T-helper 1 cell treated with Interleukin-12 subunit alpha and Interleukin-12 subunit beta and Interleukin-4 antibody, amounts not matched to agents 30 μg/mL and 1 μg/mL, for 36 hours (primary cell): ENCODE measurements around the gene CHRM1.

Source experiments
- H3K27ac Mint-ChIP-seq: one replicate; pipeline ENCODE4 v1.8.0; 2021; ENCODE audit warnings: mild to moderate bottlenecking, mixed read lengths
- H3K27me3 Mint-ChIP-seq: one replicate; pipeline ENCODE4 v1.8.0; 2021; ENCODE audit warnings: low read depth, mixed read lengths
- H3K36me3 Mint-ChIP-seq: one replicate; pipeline ENCODE4 v1.8.0; 2021; ENCODE audit warnings: low read depth, mixed read lengths
- H3K4me1 Mint-ChIP-seq: one replicate; pipeline ENCODE4 v1.8.0; 2021; ENCODE audit warnings: low read depth, mixed read lengths
- H3K4me3 Mint-ChIP-seq: one replicate; pipeline ENCODE4 v1.8.0; 2021; ENCODE audit warnings: mild to moderate bottlenecking, moderate library complexity, mixed read lengths
- H3K9me3 Mint-ChIP-seq: one replicate; pipeline ENCODE4 v1.8.0; 2021; ENCODE audit warnings: mixed read lengths

The CHRM1 gene

GRCh38 chr11:62919898-62920640, 1.1 kb downstream of the CHRM1 start:
- Mint-ChIP-seq H3K27ac (no peak overlapping the region), H3K36me3 (peaks cover 2% of the 10 kb centered on the region), H3K9me3 (no peaks in the 10 kb centered on the region), H3K4me1 (peaks cover 6% of the 10 kb centered on the region), H3K27me3 (peaks cover 52% of the 10 kb centered on the region), H3K4me3 (no peak overlapping the region)

- Mint-ChIP-seq H3K9me3 (no peaks in the 10 kb centered on the region), H3K4me3 (no peak overlapping the region), H3K27ac (no peak overlapping the region), H3K27me3 (peaks cover 48% of the 10 kb centered on the region), H3K36me3 (peaks cover 2% of the 10 kb centered on the region), H3K4me1 (peaks cover 6% of the 10 kb centered on the region)
These were observed 1.7 kb downstream of the CHRM1 start for GRCh38 chr11:62919476-62919875.

GRCh38 chr11:62918531-62918930, 2.6 kb downstream of the CHRM1 start:
- Mint-ChIP-seq H3K27ac (no peak overlapping the region), H3K27me3 (peaks cover 38% of the 10 kb centered on the region), H3K36me3 (peaks cover 2% of the 10 kb centered on the region), H3K4me1 (peaks cover 3% of the 10 kb centered on the region), H3K4me3 (no peak overlapping the region), H3K9me3 (no peaks in the 10 kb centered on the region)

- H3K27ac Mint-ChIP-seq: no peak overlapping the region
- H3K4me1 Mint-ChIP-seq: peaks cover 1% of the 10 kb centered on the region
- no peaks in the 10 kb centered on the region for H3K9me3 Mint-ChIP-seq
- H3K36me3 Mint-ChIP-seq: peaks cover 2% of the 10 kb centered on the region
- H3K4me3 Mint-ChIP-seq: no peak overlapping the region
- peaks cover 33% of the 10 kb centered on the region for H3K27me3 Mint-ChIP-seq
These were observed 3.2 kb downstream of the CHRM1 start for GRCh38 chr11:62917906-62918502.

DNA sequence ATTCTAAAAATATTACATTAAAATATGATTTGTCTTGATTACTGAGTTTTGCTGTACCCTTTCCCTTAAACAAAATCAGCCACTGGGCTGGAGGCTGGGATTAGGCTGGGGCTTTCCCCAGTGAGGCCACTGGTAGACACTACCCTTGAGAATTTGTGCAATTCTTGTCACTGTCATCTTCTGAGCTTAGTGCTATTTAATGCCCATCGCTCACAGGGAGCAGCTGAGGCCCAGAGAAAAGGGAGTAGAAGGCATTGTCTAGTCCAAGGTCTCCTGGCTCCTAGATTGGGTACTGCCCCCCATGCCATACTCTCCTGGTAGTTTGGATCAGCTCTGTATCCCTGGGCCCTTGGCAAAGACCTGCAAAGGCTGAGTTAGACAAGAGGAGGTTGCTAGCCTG, 6.7 kb downstream of the CHRM1 start:
- Mint-ChIP-seq H3K27me3 (peaks cover 12% of the 10 kb centered on the region), H3K27ac (no peak overlapping the region), H3K4me1 (peaks cover 4% of the 10 kb centered on the region), H3K9me3 (no peaks in the 10 kb centered on the region), H3K4me3 (no peak overlapping the region), H3K36me3 (no peaks in the 10 kb centered on the region)

DNA sequence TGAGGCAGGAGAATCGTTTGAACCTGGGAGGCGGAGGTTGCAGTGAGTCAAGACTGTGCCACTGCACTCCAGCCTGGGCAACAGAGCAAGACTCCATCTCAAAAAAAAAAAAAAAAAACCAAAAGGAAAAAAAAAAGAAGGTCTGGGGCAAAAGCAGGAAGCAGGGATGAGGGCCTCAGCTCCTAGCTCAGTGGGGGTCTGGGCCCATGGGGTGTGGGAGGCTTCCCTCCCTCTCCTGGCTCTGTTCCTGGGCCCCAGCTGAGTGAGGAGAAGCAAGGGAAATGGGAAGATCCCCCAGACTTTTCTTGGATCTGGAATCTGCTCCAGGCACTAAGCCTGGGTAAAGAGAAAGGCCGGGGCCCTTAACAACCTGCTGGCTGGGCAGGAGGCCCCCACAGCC, 8.9 kb downstream of the CHRM1 start:
- H3K27me3 Mint-ChIP-seq: peaks cover 15% of the 10 kb centered on the region
- H3K9me3 Mint-ChIP-seq: no peaks in the 10 kb centered on the region
- no peaks in the 10 kb centered on the region for H3K36me3 Mint-ChIP-seq
- H3K27ac Mint-ChIP-seq: no peak overlapping the region
- no peak overlapping the region for H3K4me3 Mint-ChIP-seq
- H3K4me1 Mint-ChIP-seq: peaks cover 4% of the 10 kb centered on the region

- H3K4me3 Mint-ChIP-seq: no peak overlapping the region
- H3K27ac Mint-ChIP-seq: no peak overlapping the region
- no peaks in the 10 kb centered on the region for H3K36me3 Mint-ChIP-seq
These were observed 9.7 kb downstream of the CHRM1 start for GRCh38 chr11:62911137-62912130.

GRCh38 chr11:62910141-62910882, 10.9 kb downstream of the CHRM1 start:
- Mint-ChIP-seq H3K27me3 (peaks cover 14% of the 10 kb centered on the region), H3K9me3 (no peaks in the 10 kb centered on the region), H3K4me3 (no peak overlapping the region), H3K4me1 (peaks cover 7% of the 10 kb centered on the region), H3K27ac (no peak overlapping the region), H3K36me3 (no peaks in the 10 kb centered on the region)

More at GRCh38 chr11:62911137-62912130, 9.7 kb downstream of the CHRM1 start:
- peaks cover 15% of the 10 kb centered on the region for H3K27me3 Mint-ChIP-seq
- no peaks in the 10 kb centered on the region for H3K9me3 Mint-ChIP-seq
- peaks cover 4% of the 10 kb centered on the region for H3K4me1 Mint-ChIP-seq

- no peak overlapping the region for H3K27ac Mint-ChIP-seq
- H3K27me3 Mint-ChIP-seq: peaks cover 14% of the 10 kb centered on the region
These were observed 11.9 kb downstream of the CHRM1 start for GRCh38 chr11:62909107-62909894.

DNA sequence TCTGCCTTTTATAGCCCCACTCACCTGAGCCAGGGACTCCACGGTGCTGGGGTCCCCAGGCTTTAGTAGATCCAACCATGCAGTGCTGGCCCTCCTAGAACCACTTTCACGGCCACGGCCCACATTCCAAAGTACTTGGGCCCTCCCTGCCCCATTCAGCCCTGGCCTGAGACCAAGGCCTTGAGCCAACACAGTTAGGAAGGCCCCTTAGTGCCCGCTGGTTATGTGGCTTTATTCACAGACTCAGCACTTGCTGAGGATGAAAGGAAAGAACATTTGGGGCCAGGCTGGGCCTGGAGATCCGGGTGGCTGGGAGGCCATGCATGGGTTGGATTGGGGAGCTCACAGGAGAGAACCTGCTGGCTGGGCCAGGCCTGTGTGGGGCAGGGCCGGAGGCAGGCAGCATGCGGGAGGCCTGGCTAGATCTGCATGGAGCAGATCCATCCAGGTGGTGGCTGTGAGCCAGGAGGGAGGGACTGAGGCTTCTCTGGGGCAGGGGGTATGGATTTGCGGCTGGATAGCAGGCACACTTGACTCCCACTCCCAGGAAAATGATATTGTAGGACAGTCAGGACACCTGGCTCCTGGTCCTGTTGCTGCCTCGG, 12.6 kb downstream of the CHRM1 start:
- no peaks in the 10 kb centered on the region for H3K9me3 Mint-ChIP-seq
- H3K27ac Mint-ChIP-seq: no peak overlapping the region
- no peaks in the 10 kb centered on the region for H3K36me3 Mint-ChIP-seq
- no peak overlapping the region for H3K4me3 Mint-ChIP-seq
- peaks cover 14% of the 10 kb centered on the region for H3K27me3 Mint-ChIP-seq
- peaks cover 11% of the 10 kb centered on the region for H3K4me1 Mint-ChIP-seq

More at GRCh38 chr11:62909107-62909894, 11.9 kb downstream of the CHRM1 start:
- peaks cover 11% of the 10 kb centered on the region for H3K4me1 Mint-ChIP-seq
- no peaks in the 10 kb centered on the region for H3K36me3 Mint-ChIP-seq
- no peak overlapping the region for H3K4me3 Mint-ChIP-seq
- no peaks in the 10 kb centered on the region for H3K9me3 Mint-ChIP-seq

DNA sequence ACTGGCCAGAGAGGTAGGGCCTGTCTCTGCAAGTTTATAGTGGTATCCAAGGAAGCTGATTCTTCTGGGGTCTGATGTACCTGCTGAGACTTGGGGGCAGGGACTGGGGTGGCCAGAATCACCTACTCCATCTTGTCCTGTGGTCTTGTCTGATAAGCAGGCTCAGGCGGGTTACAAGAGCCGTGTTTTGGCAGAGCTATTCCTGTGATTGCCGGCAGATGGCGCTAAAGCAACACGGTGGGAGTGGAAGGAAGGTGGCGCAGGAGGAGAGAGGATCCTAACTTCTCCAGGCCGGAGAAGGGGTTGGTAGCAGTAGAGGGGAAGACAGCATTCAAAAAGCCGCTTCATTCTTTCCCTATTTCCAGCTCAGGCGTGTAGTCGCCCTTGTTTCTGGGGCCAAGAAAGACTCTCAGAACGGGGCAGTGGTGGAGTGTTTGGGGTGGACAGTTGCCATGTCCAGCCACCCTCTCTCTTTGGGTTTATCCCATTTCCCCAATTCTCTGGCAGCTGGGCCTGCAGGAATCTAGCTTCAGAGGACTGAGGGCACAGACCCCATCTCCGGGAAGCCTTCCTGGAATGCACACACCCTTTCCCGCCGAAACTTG, 15.1 kb downstream of the CHRM1 start:
- Mint-ChIP-seq H3K9me3 (no peaks in the 10 kb centered on the region), H3K4me1 (peaks cover 13% of the 10 kb centered on the region), H3K36me3 (no peaks in the 10 kb centered on the region), H3K27me3 (peaks cover 9% of the 10 kb centered on the region), H3K4me3 (no peak overlapping the region), H3K27ac (no peak overlapping the region)

GRCh38 chr11:62905296-62905695, 15.9 kb downstream of the CHRM1 start:
- Mint-ChIP-seq H3K27ac (no peak overlapping the region), H3K4me1 (peaks cover 13% of the 10 kb centered on the region), H3K36me3 (no peaks in the 10 kb centered on the region), H3K9me3 (no peaks in the 10 kb centered on the region), H3K27me3 (peaks cover 12% of the 10 kb centered on the region), H3K4me3 (no peak overlapping the region)

- H3K27me3 Mint-ChIP-seq: peaks cover 20% of the 10 kb centered on the region
- H3K4me1 Mint-ChIP-seq: peaks cover 13% of the 10 kb centered on the region
These were observed 18.2 kb downstream of the CHRM1 start for GRCh38 chr11:62902932-62903331.

More at GRCh38 chr11:62902932-62903331, 18.2 kb downstream of the CHRM1 start:
- Mint-ChIP-seq H3K9me3 (no peaks in the 10 kb centered on the region), H3K27ac (no peak overlapping the region), H3K36me3 (no peaks in the 10 kb centered on the region), H3K4me3 (no peak overlapping the region)
